Measurements from ENCODE around the gene EPHA6.

EPHA6 gene

DNA sequence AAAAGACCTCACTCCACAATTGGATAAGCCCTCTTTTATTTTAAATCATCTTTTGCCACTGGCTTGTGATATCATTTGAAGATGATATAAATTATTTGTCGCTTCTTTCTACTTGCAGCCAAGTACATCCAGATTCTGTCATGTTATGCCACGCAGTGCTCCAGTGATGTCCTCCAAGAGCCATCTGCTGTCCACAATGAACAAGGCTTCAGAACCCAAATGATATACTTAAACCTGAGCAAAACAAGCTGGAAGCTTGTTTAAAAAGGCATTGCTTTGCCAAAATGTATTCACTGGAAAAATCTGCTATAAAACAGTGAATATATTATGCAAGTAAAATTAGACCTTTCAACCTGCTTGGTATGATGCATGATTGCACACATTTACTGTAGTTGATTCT, 891.4 kb downstream of the EPHA6 start:
- TF ChIP-seq, protein P1, sequence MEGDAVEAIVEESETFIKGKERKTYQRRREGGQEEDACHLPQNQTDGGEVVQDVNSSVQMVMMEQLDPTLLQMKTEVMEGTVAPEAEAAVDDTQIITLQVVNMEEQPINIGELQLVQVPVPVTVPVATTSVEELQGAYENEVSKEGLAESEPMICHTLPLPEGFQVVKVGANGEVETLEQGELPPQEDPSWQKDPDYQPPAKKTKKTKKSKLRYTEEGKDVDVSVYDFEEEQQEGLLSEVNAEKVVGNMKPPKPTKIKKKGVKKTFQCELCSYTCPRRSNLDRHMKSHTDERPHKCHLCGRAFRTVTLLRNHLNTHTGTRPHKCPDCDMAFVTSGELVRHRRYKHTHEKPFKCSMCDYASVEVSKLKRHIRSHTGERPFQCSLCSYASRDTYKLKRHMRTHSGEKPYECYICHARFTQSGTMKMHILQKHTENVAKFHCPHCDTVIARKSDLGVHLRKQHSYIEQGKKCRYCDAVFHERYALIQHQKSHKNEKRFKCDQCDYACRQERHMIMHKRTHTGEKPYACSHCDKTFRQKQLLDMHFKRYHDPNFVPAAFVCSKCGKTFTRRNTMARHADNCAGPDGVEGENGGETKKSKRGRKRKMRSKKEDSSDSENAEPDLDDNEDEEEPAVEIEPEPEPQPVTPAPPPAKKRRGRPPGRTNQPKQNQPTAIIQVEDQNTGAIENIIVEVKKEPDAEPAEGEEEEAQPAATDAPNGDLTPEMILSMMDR (IDR thresholded peaks at IDR 0.05; ENCODE audit: low read depth, low read length, missing control alignments): no peak
- no peak overlapping the region for H3K4me3 ChIP-seq (ENCODE audit: low read depth, low read length)
- in situ Hi-C loops (cut with HindIII; ENCODE audit: low sequenced_read_pairs): no loop called here
- DNase-seq (ENCODE audit: low read depth): no peak

DNA sequence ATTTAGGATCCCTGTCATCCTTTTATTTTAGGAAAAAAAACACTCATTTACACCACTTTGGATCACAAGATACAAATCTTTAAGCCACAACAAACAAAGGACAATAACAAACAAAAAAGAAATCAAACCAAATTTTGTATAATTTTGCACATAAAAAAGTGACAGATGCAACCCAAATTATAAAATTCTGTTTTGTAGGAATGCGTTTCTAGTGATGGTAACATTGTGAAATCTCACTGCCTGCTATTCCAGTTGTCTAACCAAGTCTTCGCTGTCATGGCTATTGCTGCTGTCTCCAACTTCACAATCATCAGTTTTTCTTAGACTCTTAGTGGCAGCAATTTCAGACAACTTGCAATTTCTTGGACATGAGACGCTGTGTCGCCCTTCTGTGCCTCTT, 891.8 kb downstream of the EPHA6 start:
- in situ Hi-C loops (cut with HindIII; ENCODE audit: low sequenced_read_pairs): no loop called here
- TF ChIP-seq, protein P1 (IDR thresholded peaks at IDR 0.05; ENCODE audit: low read depth, low read length, missing control alignments): no peak
- no peak for DNase-seq (ENCODE audit: low read depth)
- H3K4me3 ChIP-seq (ENCODE audit: low read depth, low read length): no peak overlapping the region

DNA sequence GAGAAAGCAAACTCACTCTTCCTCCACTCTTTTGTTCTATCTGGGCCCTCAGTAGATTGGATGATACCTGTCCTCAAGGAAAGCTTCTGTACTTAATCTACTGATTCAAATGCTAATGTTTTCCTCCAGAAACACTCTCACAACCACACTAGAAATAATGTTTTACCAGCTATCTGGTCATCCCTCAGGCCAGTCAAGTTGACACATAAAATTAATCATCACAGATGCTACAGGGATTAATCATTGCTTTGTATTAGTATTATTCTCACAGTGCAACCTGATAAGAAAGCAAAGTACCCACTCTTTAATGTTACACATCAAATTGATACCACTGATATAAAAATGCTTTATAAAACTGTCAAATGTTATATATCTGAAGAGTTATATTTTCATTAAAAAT, 897.3 kb downstream of the EPHA6 start:
- DNase-seq (ENCODE audit: low read depth): no peak
- in situ Hi-C loops (cut with HindIII; ENCODE audit: low sequenced_read_pairs): no loop called here
- TF ChIP-seq, protein P1 (IDR thresholded peaks at IDR 0.05; ENCODE audit: low read depth, low read length, missing control alignments): no peak
- H3K4me3 ChIP-seq (ENCODE audit: low read depth, low read length): no peak overlapping the region

DNA sequence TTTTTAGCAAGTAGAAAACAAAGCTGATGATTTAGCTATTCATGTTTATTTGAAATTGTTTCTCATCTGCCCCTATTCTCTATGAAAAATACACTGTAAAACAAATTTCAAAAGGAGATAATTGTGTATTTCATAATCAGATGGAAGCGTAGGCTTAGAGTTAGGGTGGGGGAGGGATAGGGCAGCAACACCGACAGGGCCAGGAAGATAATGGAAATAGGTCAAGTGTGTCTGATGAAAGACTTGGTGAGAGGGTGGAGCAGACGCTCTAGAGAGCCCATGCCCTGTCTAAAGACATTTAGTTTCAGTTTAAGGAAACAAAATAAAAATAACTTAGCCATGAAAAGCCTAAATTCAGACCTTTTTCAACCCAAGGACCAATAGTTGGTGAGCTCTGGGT, 898.5 kb downstream of the EPHA6 start:
- DNase-seq (ENCODE audit: low read depth): no peak
- in situ Hi-C loops (cut with HindIII; ENCODE audit: low sequenced_read_pairs): no loop called here
- H3K4me3 ChIP-seq (ENCODE audit: low read depth, low read length): no peak overlapping the region
- TF ChIP-seq, protein P1 (IDR thresholded peaks at IDR 0.05; ENCODE audit: low read depth, low read length, missing control alignments): no peak

DNA sequence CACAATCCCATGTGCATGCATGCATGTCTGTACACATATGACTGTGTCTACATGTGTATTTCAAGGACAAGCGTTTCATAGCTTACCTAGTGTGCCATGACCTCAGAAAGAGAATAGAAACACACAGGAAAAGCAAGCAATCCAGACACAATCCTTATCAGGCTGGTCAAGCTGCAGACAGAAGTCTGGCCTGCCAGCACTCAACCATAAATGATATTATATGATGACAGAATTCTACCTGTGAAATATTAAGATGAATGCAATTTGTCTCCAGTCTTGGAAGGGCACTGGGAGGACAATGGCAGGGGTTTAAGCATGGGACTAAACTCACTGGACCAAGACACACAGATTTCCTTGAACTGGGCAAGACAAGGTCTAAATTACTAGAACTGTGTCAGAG, 899.2 kb downstream of the EPHA6 start:
- in situ Hi-C loops (cut with HindIII; ENCODE audit: low sequenced_read_pairs): no loop called here
- TF ChIP-seq, protein P1 (IDR thresholded peaks at IDR 0.05; ENCODE audit: low read depth, low read length, missing control alignments): no peak
- DNase-seq (ENCODE audit: low read depth): no peak
- no peak overlapping the region for H3K4me3 ChIP-seq (ENCODE audit: low read depth, low read length)

DNA sequence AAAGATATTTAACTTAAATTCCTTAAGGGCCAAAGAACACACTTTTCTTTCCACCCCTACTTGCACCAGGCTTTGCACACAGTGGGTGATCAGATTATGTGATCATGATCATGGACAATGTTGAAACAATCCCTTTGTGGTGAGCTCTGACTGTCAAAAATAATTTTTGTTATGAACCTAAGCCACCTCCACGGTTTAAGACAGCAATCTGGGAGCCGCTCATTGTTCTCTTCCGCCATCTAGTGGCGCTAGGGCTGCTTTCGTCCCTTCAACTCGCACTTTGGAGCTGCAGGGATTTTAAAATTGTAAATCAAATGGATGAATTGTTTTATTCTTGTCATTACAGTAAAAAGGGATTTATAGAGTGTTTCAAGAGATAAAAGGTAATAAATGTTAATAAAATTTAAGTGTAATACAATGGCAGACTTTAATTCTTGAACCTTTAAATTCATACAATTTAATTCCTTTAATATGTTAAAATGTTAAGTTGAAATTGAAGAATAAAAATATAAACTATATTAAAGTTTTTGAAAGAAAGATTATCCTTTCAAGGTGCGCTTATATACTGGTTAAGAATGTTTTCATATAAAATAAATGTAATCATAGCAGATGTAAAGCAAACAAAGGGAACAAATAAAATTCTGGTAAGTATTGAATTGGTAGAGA, 904.9 kb downstream of the EPHA6 start:
- TF ChIP-seq, protein P1 (IDR thresholded peaks at IDR 0.05; ENCODE audit: low read depth, low read length, missing control alignments): peak; percentile 99
- DNase-seq (ENCODE audit: low read depth): peak; percentile 43
- peak overlapping the region; percentile 14 for H3K4me3 ChIP-seq (ENCODE audit: low read depth, low read length)
- in situ Hi-C loops (cut with HindIII; ENCODE audit: low sequenced_read_pairs): no loop called here

Data from astrocyte of the cerebellum (primary cell).